Ishikawa (cell line): Measurements from ENCODE around the gene SCNN1B.

ENCODE experiments used
- CEBPB ChIP-seq: IDR thresholded peaks from 2 replicates; pipeline ENCODE4 v1.6.1; 2012
- CREB1 ChIP-seq: IDR thresholded peaks from 2 replicates; pipeline ENCODE4 v1.6.1; 2012; ENCODE audit warnings: low read depth
- EGR1 ChIP-seq: IDR thresholded peaks from 2 replicates; pipeline ENCODE4 v1.6.1; 2012
- EP300 ChIP-seq: IDR thresholded peaks from 2 replicates; pipeline ENCODE4 v1.6.1; 2012; ENCODE audit warnings: borderline replicate concordance
- FOXM1 ChIP-seq: IDR thresholded peaks from 2 replicates; pipeline ENCODE4 v1.6.1; 2012; ENCODE audit warnings: low read depth, borderline replicate concordance
- MAX ChIP-seq: IDR thresholded peaks from 2 replicates; pipeline ENCODE4 v1.6.1; 2012
- NFIC ChIP-seq: IDR thresholded peaks from 2 replicates; pipeline ENCODE4 v1.6.1; 2012
- RAD21 ChIP-seq: IDR thresholded peaks from 2 replicates; pipeline ENCODE4 v1.6.1; 2012; ENCODE audit warnings: low read depth
- REST ChIP-seq: IDR thresholded peaks from 2 replicates; pipeline ENCODE4 v1.6.1; 2012; ENCODE audit warnings: low read depth, mild to moderate bottlenecking
- TAF1 ChIP-seq: IDR thresholded peaks from 2 replicates; pipeline ENCODE4 v1.6.1; 2012; ENCODE audit warnings: low read depth, mild to moderate bottlenecking
- TCF12 ChIP-seq: IDR thresholded peaks from 2 replicates; pipeline ENCODE4 v1.6.1; 2012; ENCODE audit warnings: low read depth
- TEAD4 ChIP-seq: IDR thresholded peaks from 2 replicates; pipeline ENCODE4 v1.6.1; 2012
- USF1 ChIP-seq: IDR thresholded peaks from 2 replicates; pipeline ENCODE4 v1.6.1; 2012
- YY1 ChIP-seq: IDR thresholded peaks from 2 replicates; pipeline ENCODE4 v1.6.1; 2012; ENCODE audit warnings: low read depth
- ZBTB7A ChIP-seq: IDR thresholded peaks from 2 replicates; pipeline ENCODE4 v1.6.1; 2012; ENCODE audit warnings: low read depth

The SCNN1B gene

GRCh38 chr16:23406546-23407240 is 104.6 kb downstream of the SCNN1B start:
- TF ChIP-seq EGR1 (no peak), TEAD4 (no peak), TAF1 (no peak), NFIC (no peak), FOXM1 (no peak), TCF12 (no peak), YY1 (no peak), CEBPB (no peak), RAD21 (no peak), CREB1 (no peak), EP300 (no peak), USF1 (no peak)

- TF ChIP-seq MAX (no peak), RAD21 (no peak), CEBPB (no peak), EP300 (no peak)
Measured at GRCh38 chr16:23407436-23408127, 105.5 kb downstream of the SCNN1B start.

- no peak for TF ChIP-seq EP300
Measured at GRCh38 chr16:23408242-23408822, 106.2 kb downstream of the SCNN1B start.

- TF ChIP-seq ZBTB7A, result no peak
- TF ChIP-seq CEBPB, result no peak
- TF ChIP-seq FOXM1, result no peak
- TF ChIP-seq NFIC, result no peak
- no peak for TF ChIP-seq MAX
- TF ChIP-seq EGR1, result no peak
- no peak for TF ChIP-seq TEAD4
- TF ChIP-seq REST, result no peak
- no peak for TF ChIP-seq EP300
- TF ChIP-seq YY1, result no peak
Measured at GRCh38 chr16:23408823-23409298, 106.8 kb downstream of the SCNN1B start.

GRCh38 chr16:23409522-23409921 is 107.4 kb downstream of the SCNN1B start:
- no peak for TF ChIP-seq TCF12
- no peak for TF ChIP-seq TEAD4
- TF ChIP-seq REST, result no peak
- TF ChIP-seq FOXM1, result no peak
- TF ChIP-seq RAD21, result no peak
- TF ChIP-seq YY1, result no peak
- no peak for TF ChIP-seq ZBTB7A
- TF ChIP-seq USF1, result no peak
- no peak for TF ChIP-seq TAF1
- TF ChIP-seq EP300, result no peak
- TF ChIP-seq CREB1, result no peak
- no peak for TF ChIP-seq MAX
- TF ChIP-seq EGR1, result no peak
- TF ChIP-seq CEBPB, result no peak
- TF ChIP-seq NFIC, result no peak

- peak; percentile 20; the same call in 1 of the 2 replicates for TF ChIP-seq TEAD4
- TF ChIP-seq RAD21, result no peak
- no peak for TF ChIP-seq USF1
- TF ChIP-seq TCF12, result no peak
- TF ChIP-seq EP300, result no peak
- TF ChIP-seq REST, result no peak
- TF ChIP-seq CREB1, result no peak
Measured at GRCh38 chr16:23410176-23410575, 108.1 kb downstream of the SCNN1B start.
